ENCODE results near the gene SOBP. TPM values are rescaled to one million over a fixed set of nuclear protein-coding genes. Genes with fewer than 3 reads are reported as not detected.

The SOBP gene
- total RNA-seq, 1 donor from 2014 or later, result 1.7 TPM

DNA sequence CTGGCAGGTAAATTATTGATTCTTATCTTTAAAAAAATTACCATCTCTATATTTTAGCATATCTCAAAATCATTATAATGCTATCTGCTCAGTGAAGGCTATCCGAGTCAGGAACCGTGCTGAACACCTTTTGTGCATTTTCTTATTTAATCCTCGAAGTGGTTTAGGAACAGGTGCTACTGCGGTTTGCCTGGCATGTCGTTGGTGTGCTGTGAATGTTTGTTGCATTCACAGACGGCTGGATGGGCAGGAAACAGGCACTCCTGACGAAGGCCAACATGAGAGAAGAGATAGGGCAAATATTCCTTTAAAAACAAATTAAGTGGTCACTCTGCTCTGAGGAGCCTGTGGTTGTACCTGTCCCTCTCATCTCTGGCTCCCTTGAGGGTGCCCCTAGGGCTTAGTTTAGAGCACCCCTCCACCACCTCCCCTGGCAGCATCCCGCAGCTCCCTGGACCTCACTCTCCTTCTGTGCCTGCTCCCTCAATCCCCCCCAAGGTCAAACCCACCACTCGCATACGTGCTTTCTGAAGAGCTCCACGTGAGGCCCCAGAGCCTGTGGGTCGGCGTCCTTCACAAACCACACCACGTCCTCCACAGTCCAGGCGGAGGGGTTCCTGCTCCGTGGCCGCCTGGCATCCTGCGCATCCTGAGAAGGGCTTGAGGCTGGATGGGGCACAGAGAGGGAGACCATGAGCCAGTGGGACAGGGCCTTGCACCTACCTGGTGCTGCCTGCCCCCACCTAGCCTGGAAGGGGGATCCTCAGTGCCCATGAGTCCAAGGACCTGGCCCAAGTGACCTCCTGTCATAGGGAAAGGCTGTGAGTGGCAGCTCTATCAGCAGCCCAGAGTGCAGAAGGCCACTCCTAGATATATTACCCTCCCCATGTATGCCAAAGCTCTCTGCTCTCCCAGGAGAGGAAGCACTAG lies 217.7 kb downstream of the SOBP start:
- ATAC-seq (no peak), DNase-seq (ENCODE audit: low spot score) (no peak)

DNA sequence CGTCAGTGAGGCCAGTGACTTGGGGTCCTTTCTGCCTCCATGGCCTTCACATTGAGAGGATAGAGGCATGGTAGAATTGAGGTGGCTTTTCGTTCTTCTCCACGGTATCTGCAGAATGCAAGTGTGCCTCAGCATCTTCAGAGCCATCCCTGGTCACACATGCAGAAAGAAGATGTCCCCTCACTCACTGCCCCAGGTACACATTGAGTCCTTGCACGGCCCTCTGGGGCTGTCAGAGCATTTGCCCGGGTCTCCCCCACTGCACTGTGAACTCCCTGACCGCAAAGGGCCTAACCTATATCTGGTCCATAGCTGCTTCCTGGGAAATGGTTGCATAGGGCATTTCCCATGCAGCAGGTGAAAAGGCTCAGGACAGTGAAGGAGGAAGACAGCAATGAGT lies 218.5 kb downstream of the SOBP start:
- ATAC-seq (no peak), DNase-seq (ENCODE audit: low spot score) (no peak)

DNA sequence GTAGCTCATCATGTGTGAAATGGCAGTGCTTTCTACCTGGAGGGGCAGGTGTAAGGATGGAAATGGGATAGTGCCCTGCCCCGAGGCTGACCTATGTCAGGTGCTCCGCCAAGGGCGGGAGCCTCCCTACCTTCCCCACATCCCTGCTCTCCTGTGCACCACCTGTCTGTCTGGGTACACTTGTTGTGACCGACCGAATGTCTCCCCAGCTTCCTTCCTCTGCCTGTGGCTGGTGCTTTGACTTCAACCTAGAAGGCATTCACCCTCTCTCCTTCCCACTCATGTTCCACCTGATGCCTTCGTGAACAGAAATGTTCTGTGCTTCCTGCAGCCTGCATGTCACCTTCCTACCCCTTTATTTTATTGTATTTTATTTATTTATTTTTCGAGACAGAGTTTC lies 219.4 kb downstream of the SOBP start:
- ATAC-seq (no peak), DNase-seq (ENCODE audit: low spot score) (no peak)

Other genes starting within 250 kb of the SOBP start
- gene PDSS2, start 30.6 kb upstream of the SOBP start, total RNA-seq, result 18.9 TPM